Activated CD4-positive, CD25-positive, alpha-beta regulatory T cell treated with anti-CD3 and anti-CD28 coated beads, Interleukin-2, amount 50 U/mL, for 16 hours (primary cell): ENCODE measurements around the gene HOXD12.

Experiments
- DNase-seq: peaks from one replicate; pipeline ENCODE4 v3.0.0-alpha.2; 2020; ENCODE audit warnings: low read depth, low spot score

Gene HOXD12

GRCh38 chr2:176131848-176132158, 32.2 kb downstream of the HOXD12 start:
- no peak for DNase-seq

DNA sequence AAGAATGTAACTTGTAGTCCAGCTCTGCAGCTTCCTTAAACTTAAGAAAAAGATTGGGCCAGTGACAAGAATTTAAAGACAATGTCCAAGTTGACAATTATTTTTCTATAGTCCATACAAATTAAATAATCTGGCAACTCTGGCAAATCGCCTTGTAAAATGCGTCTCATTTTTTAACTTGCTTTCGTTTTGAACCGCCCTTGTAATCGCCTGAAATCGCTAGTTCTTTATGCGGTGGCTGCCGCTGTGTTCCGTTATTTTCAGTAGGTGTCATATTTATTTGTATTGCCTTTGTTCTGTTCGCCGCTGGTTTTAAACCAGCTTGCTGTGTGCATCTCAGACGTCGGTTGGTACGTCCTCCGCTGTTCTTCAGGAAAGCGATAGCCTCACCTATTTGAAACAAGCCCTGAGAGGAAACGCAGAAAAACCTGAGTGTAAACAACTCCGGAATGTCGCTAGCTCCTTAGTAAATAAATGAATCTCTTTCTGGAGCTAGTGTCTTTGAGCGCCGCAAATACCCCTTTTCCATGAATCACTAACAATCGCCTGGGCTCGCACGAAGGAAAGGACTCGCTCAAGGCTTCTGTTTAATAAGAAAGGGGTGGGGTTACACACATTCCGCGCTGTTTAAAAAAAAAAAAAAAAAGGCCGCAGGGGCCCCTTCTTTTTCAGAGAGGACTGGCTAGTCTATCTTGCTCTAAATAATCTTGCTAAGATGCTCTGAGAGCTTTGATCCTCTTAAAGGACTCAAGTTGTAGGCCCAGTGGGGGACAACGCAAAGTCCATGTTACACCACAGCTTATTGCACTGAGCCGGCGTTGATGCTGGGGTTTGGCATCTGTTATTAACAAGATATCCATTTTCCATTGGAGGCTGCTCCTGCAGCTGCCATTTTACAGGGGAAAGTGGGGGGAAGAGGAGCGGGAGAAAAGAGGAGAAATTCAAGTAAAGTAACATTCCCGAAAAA, 32.9 kb downstream of the HOXD12 start:
- no peak for DNase-seq

GRCh38 chr2:176133389-176133788, 33.8 kb downstream of the HOXD12 start:
- DNase-seq, result no peak

DNA sequence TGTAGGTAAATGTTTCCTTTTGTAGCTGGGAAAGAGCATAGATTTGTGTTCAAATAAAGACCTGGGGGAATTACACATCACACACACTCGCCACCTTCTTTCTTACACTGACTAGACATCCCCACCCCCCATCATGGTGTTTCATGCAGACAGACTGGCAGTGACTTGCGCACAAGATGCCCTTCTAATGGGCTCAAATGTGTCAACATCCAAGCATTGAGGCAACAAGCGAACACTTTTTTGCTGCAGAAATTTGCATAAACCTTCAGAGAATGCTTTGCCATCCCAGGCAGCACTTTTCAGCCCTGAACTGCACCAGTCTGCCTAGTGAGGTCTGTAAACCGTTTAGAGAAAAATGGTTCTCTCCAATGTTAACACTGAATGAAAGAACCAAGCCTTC, 34.4 kb downstream of the HOXD12 start:
- no peak for DNase-seq

GRCh38 chr2:176135035-176135440, 35.4 kb downstream of the HOXD12 start:
- DNase-seq, result no peak

DNA sequence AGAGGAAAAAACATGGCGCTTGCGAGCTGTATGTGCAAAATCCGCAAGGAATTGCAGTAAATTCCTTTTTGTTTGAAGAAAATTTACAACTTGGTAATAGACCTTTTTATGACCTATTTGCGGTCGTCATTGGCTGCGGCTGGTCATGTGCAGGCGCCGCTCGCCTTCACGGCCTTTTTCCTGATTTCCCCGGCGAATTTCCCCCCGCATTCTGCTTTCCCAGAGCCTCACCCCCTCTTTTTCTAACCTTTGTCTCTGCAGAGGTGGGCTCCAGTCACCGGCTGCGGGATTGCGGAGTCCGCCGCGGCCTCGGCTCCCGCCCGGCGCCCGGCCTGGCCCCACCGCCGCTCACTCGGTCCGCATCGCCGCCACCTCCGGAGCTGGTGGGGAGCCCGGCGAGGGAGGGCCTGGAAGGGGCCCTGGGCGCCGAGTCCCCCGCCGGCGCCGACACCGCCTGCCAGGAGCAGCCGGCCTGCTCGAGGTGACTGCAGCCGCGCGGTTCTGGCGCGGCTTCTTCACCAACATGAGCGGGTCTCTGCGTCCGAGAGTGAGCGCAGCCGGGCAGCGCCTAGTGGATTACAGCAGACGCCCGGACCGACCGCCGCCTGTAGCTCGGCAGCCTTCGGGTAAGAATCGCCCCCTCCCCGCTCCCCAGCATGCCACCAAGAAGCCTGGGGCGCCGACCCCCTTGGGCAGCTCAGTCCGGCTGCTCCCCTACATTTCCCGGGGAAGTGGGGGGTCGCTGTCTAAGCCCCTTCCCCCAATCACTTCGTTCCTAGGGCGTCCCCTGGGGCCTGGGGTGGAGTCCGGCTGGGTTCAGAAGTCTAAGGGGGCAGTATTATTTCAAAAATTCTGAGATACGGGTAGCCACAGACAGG, 37.0 kb downstream of the HOXD12 start:
- DNase-seq, result no peak

- DNase-seq, result no peak
These were observed 37.6 kb downstream of the HOXD12 start for GRCh38 chr2:176137252-176137580.

GRCh38 chr2:176137906-176138305, 38.3 kb downstream of the HOXD12 start:
- DNase-seq, result no peak

DNA sequence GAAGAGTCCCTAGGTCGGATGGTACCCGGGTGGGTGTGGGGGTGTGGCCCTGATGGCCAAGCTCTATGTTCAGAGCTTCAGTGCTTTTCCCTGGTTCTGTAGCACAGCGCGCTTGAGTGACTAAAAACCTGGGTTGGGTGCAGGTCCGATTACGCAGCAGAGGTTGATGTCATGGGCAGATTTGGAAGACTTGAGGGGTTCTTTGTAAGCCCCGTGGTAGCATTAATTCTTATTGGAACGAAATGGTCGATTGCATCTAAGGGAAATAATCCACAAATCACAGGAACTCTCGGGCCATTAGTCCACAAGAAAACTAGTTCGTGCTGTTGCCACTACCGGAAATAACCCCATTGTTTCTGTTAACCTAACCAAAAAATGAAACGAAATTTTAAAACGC, 38.9 kb downstream of the HOXD12 start:
- no peak for DNase-seq

- no peak for DNase-seq
These were observed 39.5 kb downstream of the HOXD12 start for GRCh38 chr2:176138923-176139660.

DNA sequence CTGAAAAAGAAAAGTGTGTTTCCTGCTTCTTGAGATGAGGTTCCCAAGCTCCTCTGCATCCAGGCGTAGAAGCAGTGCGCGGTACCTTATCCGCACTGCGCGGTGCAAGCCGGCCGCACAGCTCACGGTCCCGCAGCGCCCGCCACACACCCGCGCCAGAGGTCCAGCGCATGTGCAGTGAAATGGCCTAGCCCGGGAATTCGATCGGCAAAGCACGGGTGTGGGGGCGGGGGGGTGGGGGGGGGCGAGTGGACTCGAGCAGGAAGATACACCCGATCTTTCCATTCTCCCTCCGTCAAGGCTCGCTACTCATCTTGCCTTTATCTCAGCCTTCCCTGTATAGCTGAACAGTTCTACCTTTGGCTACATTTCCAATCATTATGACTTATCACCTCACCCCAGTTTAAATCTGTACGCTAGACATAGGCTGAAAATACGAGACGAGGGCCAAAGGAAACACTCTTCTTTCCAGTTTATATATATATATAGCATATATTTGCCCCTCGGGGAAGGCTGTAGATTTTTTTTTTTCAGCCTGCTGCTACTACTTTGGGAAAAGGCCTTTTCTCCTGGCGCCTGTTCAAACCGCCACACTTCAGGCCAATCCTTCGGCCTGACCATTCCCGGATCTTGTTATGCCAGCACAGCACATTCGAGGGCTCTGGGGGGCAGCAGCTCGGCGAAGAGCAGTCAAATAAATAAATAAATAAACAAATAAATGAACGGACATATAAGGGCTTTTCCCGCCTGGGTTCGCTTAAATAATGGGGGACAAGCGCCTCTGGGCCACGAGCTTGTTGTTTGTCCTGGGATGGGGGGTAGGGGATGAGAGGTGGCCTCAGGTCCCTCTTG, 40.3 kb downstream of the HOXD12 start:
- DNase-seq, result no peak

DNA sequence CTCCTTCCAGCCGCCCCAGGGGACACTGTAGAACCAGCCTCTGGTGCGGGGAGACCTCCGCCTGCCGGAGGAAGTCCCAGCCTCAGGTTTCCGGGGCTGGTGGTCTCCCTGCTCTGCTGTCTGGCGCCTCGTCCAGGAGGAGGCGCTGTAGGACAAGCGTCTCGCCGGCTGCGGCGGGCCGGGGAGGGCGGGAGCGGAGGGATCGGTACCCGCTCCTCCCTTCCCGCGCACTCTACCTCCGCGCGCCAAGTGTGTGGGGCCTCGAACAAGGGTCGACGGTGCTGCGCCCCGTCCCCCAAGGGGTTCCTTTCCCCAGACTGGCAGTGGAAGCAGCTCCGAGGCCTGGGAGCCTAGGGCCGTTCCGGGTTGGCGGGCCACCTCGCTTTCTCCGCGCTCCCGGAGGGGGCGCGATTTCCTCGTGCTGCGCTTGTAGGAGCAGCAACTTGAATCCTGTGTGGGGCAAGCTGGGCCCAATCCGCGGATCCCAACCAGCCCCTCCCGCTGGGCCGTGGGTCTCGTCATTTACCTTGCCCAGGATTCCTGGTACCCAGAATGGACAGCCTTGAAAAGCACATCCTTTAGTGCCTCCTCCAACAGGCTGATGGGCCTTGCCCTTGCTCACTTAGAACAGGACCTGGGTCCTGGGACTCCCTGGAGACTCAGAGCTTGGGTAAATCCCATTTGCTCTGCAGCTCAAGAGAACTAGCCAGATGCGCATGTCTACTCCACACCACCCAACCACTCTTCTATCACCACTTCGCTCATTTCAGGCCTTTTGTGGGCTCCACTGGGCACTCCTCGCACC, 41.1 kb downstream of the HOXD12 start:
- DNase-seq, result peak; percentile 20

DNA sequence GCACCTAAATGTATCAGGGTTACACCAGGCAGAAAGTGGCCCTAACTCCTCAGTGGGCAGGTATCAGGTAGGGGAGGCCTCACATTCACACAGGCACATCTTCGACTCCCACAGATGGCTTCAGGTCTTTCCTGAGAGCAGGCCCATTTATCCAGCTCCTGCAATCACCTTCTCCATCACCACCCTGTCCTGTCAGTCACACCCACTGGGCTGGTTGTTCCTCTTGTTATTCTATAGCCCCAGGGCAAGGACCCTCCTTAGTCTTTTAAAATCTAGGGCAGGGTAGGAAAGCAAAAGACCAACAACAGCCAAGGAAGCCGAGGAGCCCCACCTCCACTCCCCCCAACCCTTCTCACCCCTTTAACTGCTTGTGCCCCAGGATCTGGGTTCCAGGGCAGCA, 42.7 kb downstream of the HOXD12 start:
- DNase-seq, result no peak

DNA sequence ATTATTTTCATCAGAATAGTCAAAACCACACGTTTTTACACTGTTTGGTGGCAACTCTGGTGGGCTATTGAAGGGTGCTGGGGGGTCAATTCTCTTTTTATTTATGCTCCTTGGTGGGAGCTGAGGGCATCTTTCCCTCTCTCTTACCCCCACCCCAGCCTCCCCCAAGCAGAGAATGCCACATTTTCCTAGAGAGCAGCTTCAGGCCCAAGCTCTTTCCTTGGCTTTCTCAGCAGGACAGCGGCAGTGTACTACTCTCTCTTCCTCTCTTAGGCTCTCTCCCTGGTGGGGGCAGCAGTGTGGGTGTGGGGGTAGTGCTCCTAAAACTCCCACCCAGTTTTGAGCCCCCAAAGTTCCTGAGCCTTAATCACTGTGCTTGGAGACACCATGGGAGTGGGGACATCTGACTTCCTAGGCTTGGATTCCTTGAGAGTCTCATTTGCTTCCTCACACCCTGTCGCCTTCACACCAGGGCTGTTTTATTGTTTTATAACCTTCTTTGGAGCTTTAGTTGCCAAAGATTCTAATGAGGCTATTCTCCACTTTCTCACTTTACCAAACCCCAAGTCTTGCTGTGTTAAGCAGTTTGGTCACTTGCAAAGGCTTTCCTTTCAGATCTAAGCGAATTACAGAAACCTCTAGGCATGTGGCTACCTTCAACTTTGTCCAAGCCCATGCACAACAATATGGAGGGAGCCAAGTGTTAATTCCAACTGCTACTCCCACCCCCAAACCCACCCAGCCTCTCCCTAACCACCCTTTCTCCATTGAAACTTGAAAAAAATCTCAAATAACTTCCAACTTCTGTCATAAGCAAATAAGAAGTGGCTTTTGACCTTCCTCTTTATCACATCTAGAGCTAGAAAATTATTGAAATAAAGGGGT, 45.7 kb downstream of the HOXD12 start:
- DNase-seq, result no peak

DNA sequence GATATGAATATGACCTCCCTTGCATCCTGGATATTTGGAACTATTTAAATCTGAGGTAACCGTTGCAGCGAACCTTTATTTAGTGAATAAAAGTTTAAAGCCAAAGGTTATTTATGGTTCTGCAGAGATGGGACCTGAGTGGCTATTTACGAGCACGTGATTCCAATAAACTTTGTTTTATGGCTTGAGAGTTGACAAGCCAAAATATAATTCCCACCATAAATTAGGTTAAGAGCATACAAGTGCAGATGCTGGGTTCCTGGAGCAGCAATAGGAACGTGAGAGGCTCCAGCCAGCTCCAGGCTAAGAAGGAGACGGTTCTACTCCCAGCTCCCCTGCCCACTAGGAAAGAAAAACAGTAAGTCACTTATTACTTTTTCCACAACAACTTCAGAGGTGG, 46.5 kb downstream of the HOXD12 start:
- no peak for DNase-seq

DNA sequence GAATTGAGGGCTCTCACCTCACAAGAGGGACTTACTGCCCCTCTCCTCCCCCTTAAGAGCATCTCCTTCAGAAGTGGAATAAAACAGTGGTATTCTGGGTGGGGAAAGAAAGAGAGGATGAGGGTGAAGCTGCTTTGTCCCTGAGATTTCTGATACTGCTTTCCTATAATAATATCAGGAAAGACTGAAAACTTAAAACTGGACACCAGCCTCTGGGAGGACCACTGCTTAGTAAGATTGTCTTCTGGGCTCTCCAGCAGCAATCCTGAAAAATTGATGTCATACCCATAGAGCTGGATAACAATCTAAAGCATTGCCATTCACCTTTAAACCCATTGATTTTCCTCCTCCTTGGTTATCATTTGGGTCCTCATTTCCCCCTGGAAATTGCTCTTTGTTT, 47.0 kb downstream of the HOXD12 start:
- no peak for DNase-seq

GRCh38 chr2:176147210-176147799, 47.7 kb downstream of the HOXD12 start:
- no peak for DNase-seq

GRCh38 chr2:176147800-176148496, 48.4 kb downstream of the HOXD12 start:
- DNase-seq, result no peak
